ENCODE results near the gene GRIK2.

GRIK2 gene

GRCh38 chr6:101645770-101646169, 252.3 kb downstream of the GRIK2 start:
- in situ Hi-C loops (cut with HindIII; ENCODE audit: low pct_unique_long_range_greater_than_20kb, low sequenced_read_pairs) = no loop called here
- TF ChIP-seq JUND (IDR thresholded peaks at IDR 0.05; ENCODE audit: low read depth) = no peak
- no peak for DNase-seq (ENCODE audit: low read depth in 1 of 2, low spot score in 1 of 2)

- no peak for TF ChIP-seq JUND (IDR thresholded peaks at IDR 0.05; ENCODE audit: low read depth)
- in situ Hi-C loops (cut with HindIII; ENCODE audit: low pct_unique_long_range_greater_than_20kb, low sequenced_read_pairs) = no loop called here
- DNase-seq (ENCODE audit: low read depth in 1 of 2, low spot score in 1 of 2) = no peak
Measured at GRCh38 chr6:101650402-101651100, 257.0 kb downstream of the GRIK2 start.

DNA sequence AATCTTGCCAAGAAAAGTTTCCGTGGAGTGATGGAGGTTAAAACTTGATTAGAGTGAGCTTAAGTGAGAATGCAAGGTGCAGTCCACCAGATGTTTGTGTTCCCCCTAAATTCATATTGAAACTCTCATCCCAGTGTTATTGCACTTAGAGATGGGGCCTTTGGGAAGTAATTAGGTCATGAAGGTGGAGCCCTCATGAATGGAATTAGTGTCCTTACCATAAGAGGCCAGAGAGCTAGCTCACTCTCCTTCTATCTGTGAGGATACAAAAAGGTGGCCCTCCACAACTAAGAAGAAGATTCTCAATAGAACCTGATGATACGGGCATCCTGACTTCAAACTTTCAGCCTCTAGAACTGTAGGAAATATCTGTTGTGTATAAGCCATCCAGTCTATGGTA, 258.6 kb downstream of the GRIK2 start:
- no peak for TF ChIP-seq JUND (IDR thresholded peaks at IDR 0.05; ENCODE audit: low read depth)
- no peak for DNase-seq (ENCODE audit: low read depth in 1 of 2, low spot score in 1 of 2)
- in situ Hi-C loops (cut with HindIII; ENCODE audit: low pct_unique_long_range_greater_than_20kb, low sequenced_read_pairs) = no loop called here

DNA sequence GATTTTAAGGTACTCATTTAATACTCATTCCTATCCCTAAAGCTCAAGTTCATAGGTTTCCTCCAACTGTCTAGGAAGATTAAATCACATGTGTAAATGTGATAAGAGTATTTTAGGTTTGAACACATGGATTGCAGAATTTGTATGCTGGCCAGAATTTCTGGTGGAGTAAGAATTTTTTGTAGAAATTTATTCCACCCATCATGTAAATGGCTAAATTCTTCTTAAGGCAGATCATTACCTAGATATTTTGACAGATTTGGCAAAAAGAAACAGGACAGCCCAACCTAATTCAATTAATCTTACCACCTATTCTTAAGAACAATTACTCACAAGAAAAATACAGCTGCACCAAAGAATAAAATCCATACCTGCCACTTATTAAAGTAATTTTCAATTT, 261.6 kb downstream of the GRIK2 start:
- no peak for TF ChIP-seq JUND (IDR thresholded peaks at IDR 0.05; ENCODE audit: low read depth)
- in situ Hi-C loops (cut with HindIII; ENCODE audit: low pct_unique_long_range_greater_than_20kb, low sequenced_read_pairs) = no loop called here
- DNase-seq (ENCODE audit: low read depth in 1 of 2, low spot score in 1 of 2) = no peak

DNA sequence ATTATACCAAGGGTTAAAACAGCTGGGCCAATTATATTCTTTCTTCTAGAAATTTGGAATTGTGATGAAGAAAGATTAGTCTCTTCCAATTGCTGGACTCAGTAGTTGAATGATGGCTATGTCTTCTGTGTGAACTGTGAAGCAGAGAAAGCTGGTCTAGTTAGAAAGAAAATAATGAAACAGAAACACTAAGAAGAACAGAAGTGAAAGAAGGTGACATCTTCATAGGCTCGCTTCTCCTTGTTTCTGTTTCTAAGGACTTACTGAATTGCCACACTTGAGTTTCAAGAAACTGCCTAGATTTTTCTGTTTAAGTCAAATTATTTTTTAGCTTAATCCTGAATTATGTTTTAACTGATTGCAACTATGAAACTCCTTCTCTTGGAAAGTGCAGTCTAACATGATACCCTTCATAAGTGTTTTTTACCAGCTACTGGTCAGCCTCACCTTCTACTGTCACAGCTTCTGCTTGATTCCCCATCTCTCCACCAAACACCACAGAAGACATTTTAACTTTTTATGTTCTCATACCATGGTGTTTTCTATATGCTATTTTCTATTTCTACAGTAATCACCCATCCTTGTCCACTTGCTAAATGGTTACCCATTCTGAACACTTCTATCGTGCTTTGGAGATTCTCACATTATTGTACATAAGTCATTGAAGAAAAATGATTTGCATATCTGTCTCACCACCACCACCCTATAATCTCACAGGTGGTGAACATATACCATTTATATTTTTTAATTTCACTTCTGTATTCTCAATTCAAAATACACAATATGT, 268.8 kb downstream of the GRIK2 start:
- no peak for TF ChIP-seq JUND (IDR thresholded peaks at IDR 0.05; ENCODE audit: low read depth)
- in situ Hi-C loops (cut with HindIII; ENCODE audit: low pct_unique_long_range_greater_than_20kb, low sequenced_read_pairs) = no loop called here
- no peak for DNase-seq (ENCODE audit: low read depth in 1 of 2, low spot score in 1 of 2)

GRCh38 chr6:101663100-101663499, 269.6 kb downstream of the GRIK2 start:
- DNase-seq (ENCODE audit: low read depth in 1 of 2, low spot score in 1 of 2) = no peak
- no peak for TF ChIP-seq JUND (IDR thresholded peaks at IDR 0.05; ENCODE audit: low read depth)
- in situ Hi-C loops (cut with HindIII; ENCODE audit: low pct_unique_long_range_greater_than_20kb, low sequenced_read_pairs) = no loop called here

DNA sequence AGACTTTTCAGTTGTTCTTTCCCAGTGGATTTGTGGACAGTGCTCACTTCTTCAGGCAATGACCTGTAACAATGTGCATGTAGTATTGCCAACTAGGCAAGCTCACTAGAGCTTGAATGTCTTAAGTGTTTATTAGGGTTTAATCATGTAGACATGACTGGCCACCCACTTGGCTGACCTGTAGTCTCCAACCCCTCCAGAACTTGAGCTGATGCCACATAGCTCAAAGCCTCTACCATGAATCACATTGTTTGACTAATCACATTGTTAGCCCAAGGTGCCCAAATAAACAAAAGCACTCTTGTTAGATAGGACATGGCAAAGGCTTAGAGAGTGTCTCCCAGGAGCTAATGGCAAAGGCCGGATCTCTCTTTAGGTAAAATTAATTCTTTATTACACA, 272.7 kb downstream of the GRIK2 start:
- DNase-seq (ENCODE audit: low read depth in 1 of 2, low spot score in 1 of 2) = no peak

DNA sequence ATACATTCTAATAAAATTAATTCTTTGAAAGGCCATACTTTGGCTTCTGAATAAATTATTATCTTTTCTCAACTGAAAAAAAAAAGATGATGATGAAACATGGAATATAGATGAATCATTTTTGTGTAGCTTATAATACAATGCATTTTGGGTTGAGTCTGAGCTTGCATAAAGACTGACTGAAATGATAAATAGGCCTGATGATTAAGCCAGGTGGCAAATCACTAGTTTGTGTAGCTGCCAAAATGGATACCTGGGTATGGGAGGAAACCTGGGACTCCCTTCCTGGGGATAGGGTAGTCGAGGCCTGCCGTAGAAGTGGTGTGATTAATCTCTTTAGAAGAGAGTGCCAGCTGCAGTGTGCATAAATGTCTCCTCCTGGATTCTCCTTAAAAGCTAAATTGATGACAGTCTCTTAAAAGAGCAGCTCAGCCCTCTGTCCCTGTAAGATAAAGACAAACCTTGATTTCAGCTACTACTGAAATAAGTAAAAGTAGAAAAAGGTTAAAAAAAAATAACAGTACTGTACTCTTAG, 275.1 kb downstream of the GRIK2 start:
- no peak for DNase-seq (ENCODE audit: low read depth in 1 of 2, low spot score in 1 of 2)
- in situ Hi-C loops (cut with HindIII; ENCODE audit: low pct_unique_long_range_greater_than_20kb, low sequenced_read_pairs) = no loop called here
- TF ChIP-seq JUND (IDR thresholded peaks at IDR 0.05; ENCODE audit: low read depth) = no peak

More for the DNA sequence above, 272.7 kb downstream of the GRIK2 start:
- in situ Hi-C loops (cut with HindIII; ENCODE audit: low pct_unique_long_range_greater_than_20kb, low sequenced_read_pairs) = no loop called here
- no peak for TF ChIP-seq JUND (IDR thresholded peaks at IDR 0.05; ENCODE audit: low read depth)

- TF ChIP-seq JUND (IDR thresholded peaks at IDR 0.05; ENCODE audit: low read depth) = no peak
- in situ Hi-C loops (cut with HindIII; ENCODE audit: low pct_unique_long_range_greater_than_20kb, low sequenced_read_pairs) = no loop called here
- no peak for DNase-seq (ENCODE audit: low read depth in 1 of 2, low spot score in 1 of 2)
Measured at GRCh38 chr6:101676187-101676586, 282.7 kb downstream of the GRIK2 start.

DNA sequence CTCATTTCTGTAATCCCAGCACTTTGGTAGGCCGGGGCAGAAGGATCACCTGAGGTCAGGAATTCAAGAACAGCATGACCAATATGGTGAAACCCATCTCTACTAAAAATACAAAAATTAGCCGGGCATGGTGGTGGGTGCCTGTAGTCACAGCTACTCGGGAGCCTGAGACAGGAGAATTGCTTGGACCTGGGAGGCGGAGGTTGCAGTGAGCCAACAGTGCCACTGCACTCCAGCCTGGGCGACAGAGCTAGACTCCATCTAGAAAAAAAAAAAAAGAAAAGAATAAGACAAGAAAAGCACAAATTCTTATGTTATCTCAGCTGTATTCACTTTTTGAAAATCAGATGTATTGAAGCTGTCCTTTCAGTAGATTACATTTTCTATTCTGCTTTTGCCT, 289.4 kb downstream of the GRIK2 start:
- in situ Hi-C loops (cut with HindIII; ENCODE audit: low pct_unique_long_range_greater_than_20kb, low sequenced_read_pairs) = no loop called here
- no peak for TF ChIP-seq JUND (IDR thresholded peaks at IDR 0.05; ENCODE audit: low read depth)

GRCh38 chr6:101683884-101684283, 290.4 kb downstream of the GRIK2 start:
- in situ Hi-C loops (cut with HindIII; ENCODE audit: low pct_unique_long_range_greater_than_20kb, low sequenced_read_pairs) = no loop called here
- no peak for DNase-seq (ENCODE audit: low read depth in 1 of 2, low spot score in 1 of 2)
- no peak for TF ChIP-seq JUND (IDR thresholded peaks at IDR 0.05; ENCODE audit: low read depth)

More for the DNA sequence above, 289.4 kb downstream of the GRIK2 start:
- DNase-seq (ENCODE audit: low read depth in 1 of 2, low spot score in 1 of 2) = no peak

- TF ChIP-seq JUND (IDR thresholded peaks at IDR 0.05; ENCODE audit: low read depth) = no peak
- in situ Hi-C loops (cut with HindIII; ENCODE audit: low pct_unique_long_range_greater_than_20kb, low sequenced_read_pairs) = no loop called here
- DNase-seq (ENCODE audit: low read depth in 1 of 2, low spot score in 1 of 2) = no peak
Measured at GRCh38 chr6:101686653-101687052, 293.1 kb downstream of the GRIK2 start.

DNA sequence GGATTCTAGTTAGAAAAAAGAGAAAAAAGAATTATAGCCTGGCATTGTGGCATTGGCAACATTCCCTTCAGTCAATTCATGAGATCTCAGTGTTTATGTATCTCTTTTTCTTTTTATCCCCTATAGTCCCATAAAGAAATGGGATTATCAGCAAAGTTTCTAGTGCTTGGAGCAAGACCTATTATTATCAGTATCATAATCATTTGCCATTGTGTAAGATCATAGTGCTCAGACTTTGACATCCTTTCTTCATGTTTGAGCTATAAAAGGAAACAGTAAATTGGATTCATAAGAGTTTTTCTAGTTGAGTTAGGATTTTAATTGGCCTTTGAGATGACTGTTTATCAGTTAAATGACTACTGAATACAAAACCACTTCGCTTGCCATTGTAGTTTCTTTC, 295.6 kb downstream of the GRIK2 start:
- no peak for TF ChIP-seq JUND (IDR thresholded peaks at IDR 0.05; ENCODE audit: low read depth)
- in situ Hi-C loops (cut with HindIII; ENCODE audit: low pct_unique_long_range_greater_than_20kb, low sequenced_read_pairs) = no loop called here
- DNase-seq (ENCODE audit: low read depth in 1 of 2, low spot score in 1 of 2) = no peak
